Adrenal gland (tissue), 5 donors: ENCODE results near the gene ARL17B.

Experiments
- POLR2A ChIP-seq, 2 donors: fragments of 450-650 bp; IDR thresholded peaks; one replicate each; pipeline ENCODE4 v1.6.1; 2017; ENCODE audit warnings: antibody characterized with exemption in 2 of 2, mild to moderate bottlenecking in 2 of 2, moderate library complexity in 1 of 2
- TF ChIP-seq, protein P1 (sequence below), 6 experiments: fragments of 450-650 bp in 4 of 6; fragments of 200-600 bp in 2 of 6; sonication (generic) in 1 of 6; IDR thresholded peaks; 1 replicate in 5 of 6; 2 replicates in 1 of 6; pipeline versions ENCODE4 v1.5.1 to v1.8.0; 2016 to 2021; ENCODE audit warnings: antibody characterized with exemption in 6 of 6, mild to moderate bottlenecking in 2 of 6, moderate library complexity in 1 of 6
- donor health status: DM: no; HTN: no; CAD: no.

DNA sequence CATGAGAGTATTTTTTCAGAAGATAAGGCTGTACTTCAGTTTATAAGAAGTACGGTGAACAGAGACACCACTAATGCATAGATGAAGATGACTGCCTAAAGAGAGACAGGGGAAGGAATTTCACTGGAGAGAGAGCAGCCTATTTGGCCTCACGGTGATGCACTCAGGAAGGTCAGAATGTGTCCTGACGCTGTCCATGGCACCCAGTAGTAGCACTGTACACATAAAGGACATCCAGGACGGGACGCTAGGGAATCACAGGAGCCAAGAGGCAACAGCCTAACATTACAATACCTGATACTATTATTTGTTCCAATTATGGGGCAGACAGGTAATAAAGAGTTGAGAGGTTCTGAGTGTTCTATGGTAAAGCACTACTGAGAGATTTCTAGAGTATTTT lies 91.5 kb downstream of the ARL17B start:
- TF ChIP-seq, protein P1, sequence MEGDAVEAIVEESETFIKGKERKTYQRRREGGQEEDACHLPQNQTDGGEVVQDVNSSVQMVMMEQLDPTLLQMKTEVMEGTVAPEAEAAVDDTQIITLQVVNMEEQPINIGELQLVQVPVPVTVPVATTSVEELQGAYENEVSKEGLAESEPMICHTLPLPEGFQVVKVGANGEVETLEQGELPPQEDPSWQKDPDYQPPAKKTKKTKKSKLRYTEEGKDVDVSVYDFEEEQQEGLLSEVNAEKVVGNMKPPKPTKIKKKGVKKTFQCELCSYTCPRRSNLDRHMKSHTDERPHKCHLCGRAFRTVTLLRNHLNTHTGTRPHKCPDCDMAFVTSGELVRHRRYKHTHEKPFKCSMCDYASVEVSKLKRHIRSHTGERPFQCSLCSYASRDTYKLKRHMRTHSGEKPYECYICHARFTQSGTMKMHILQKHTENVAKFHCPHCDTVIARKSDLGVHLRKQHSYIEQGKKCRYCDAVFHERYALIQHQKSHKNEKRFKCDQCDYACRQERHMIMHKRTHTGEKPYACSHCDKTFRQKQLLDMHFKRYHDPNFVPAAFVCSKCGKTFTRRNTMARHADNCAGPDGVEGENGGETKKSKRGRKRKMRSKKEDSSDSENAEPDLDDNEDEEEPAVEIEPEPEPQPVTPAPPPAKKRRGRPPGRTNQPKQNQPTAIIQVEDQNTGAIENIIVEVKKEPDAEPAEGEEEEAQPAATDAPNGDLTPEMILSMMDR (IDR thresholded peaks at IDR 0.05): no peak
- TF ChIP-seq POLR2A (IDR thresholded peaks at IDR 0.05): no peak
